HG03571 (cell line): ENCODE results near the gene RFX6.
"Not testable (repeated sequence)": the region's sequence is repeated elsewhere in the genome, so short reads cannot be mapped to it uniquely, and the experiment has no call there.

Experiments
- ATAC-seq: cut with Tn5 transposase; IDR thresholded peaks from one replicate; pipeline ENCODE4 v1.9.1; 2021; ENCODE audit not compliant: unreplicated experiment

RFX6 gene

GRCh38 chr6:116876635-116877611 is at the start of gene RFX6:
RFX6 (plus strand) TSS chr6:116877242; CDS start chr6:116877276, 34 bp downstream.
- no peak for ATAC-seq

- ATAC-seq: no peak
Measured at GRCh38 chr6:116827561-116828240, 49.3 kb upstream of the RFX6 start.

- no peak for ATAC-seq
Measured at GRCh38 chr6:116828983-116829382, 48.1 kb upstream of the RFX6 start, which contains the start of gene GPRC6A. GPRC6A (minus strand) TSS chr6:116829083; CDS start chr6:116829013, 70 bp downstream.

- ATAC-seq: not testable (repeated sequence)
Measured at GRCh38 chr6:116834526-116834925, 42.5 kb upstream of the RFX6 start.

GRCh38 chr6:116836606-116837342 is 40.3 kb upstream of the RFX6 start:
- no peak for ATAC-seq

- no peak for ATAC-seq
Measured at GRCh38 chr6:116840091-116840490, 37.0 kb upstream of the RFX6 start.

GRCh38 chr6:116842459-116842858 is 34.6 kb upstream of the RFX6 start:
- ATAC-seq: no peak

GRCh38 chr6:116847227-116847626 is 29.8 kb upstream of the RFX6 start:
- no peak for ATAC-seq

- no peak for ATAC-seq
Measured at GRCh38 chr6:116858060-116858459, 19.0 kb upstream of the RFX6 start.

GRCh38 chr6:116859264-116859663 is 17.8 kb upstream of the RFX6 start:
- no peak for ATAC-seq

GRCh38 chr6:116866281-116866871 is 10.7 kb upstream of the RFX6 start:
- ATAC-seq: no peak

- no peak for ATAC-seq
Measured at GRCh38 chr6:116872771-116873170, 4.3 kb upstream of the RFX6 start.

- no peak for ATAC-seq
Measured at GRCh38 chr6:116876107-116876506, 935 bp upstream of the RFX6 start.

GRCh38 chr6:116877743-116878142 is 701 bp downstream of the RFX6 start:
- no peak for ATAC-seq

GRCh38 chr6:116881236-116881635 is 4.2 kb downstream of the RFX6 start:
- no peak for ATAC-seq

GRCh38 chr6:116883005-116883404 is 6.0 kb downstream of the RFX6 start:
- no peak for ATAC-seq

GRCh38 chr6:116884530-116884929 is 7.5 kb downstream of the RFX6 start:
- no peak for ATAC-seq

GRCh38 chr6:116887168-116887567 is 10.1 kb downstream of the RFX6 start:
- no peak for ATAC-seq

- no peak for ATAC-seq
Measured at GRCh38 chr6:116887894-116888293, 10.9 kb downstream of the RFX6 start.

- ATAC-seq: no peak
Measured at GRCh38 chr6:116888732-116889360, 11.8 kb downstream of the RFX6 start.
